ENCODE data around the gene GSTA4. TPM values are rescaled to one million over a fixed set of nuclear protein-coding genes. Genes with fewer than 3 reads are reported as not detected.

GSTA4 gene
- total and polyA plus RNA-seq, 4 donors: 7.9 to 22.7 (median 16.8) TPM

DNA sequence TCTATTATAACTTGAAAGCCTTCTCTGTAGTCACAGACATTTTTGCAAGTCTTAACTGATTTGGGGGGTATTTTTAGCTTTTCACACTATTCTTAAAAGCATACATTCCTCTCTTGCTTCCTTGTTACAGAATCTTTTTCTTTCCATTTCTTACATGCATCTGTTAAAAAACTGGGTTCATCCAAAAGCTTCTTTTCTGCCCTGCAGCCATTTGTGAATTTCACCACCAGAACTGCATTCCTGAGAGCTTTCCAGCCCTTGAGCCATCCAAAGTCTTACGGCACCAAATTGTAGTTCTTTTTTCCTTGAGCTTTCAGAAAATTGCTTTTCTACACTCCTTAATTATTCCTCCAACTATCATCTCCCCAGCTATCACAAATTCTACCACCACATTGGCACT lies 19.7 kb upstream of the GSTA4 start:
- 100% methylated on average over 1 of the region's 1 CpG for WGBS
- H3K4me1 ChIP-seq (ENCODE audit: control insufficient read depth in 4 of 4, insufficient read depth in 4 of 4, low read length in 3 of 4): no peaks in the 10 kb centered on the region
- H3K27me3 ChIP-seq (ENCODE audit: control insufficient read depth in 4 of 4, insufficient read depth in 4 of 4, low read length in 3 of 4): no peaks in the 10 kb centered on the region
- H3K4me3 ChIP-seq (ENCODE audit: low read depth in 1 of 3, low read length in 3 of 3): no peak overlapping the region
- DNase-seq (ENCODE audit: low spot score): no peak
- H3K36me3 ChIP-seq (ENCODE audit: control insufficient read depth in 4 of 4, insufficient read depth in 3 of 4, low read depth in 1 of 4, low read length in 3 of 4): peaks cover 13 to 77% (median 69%) of the 10 kb centered on the region in 4 donors
- no peak overlapping the region for H3K27ac ChIP-seq (ENCODE audit: low read depth in 1 of 2, low read length in 2 of 2)
- TF ChIP-seq MAX (IDR thresholded peaks at IDR 0.05) (no peak), YY1 (IDR thresholded peaks at IDR 0.05) (no peak), RXRA (IDR thresholded peaks at IDR 0.05) (no peak), NR2F2 (IDR thresholded peaks at IDR 0.05) (no peak), REST (IDR thresholded peaks at IDR 0.05) (no peak), HNF4G (IDR thresholded peaks at IDR 0.05) (no peak), EGR1 (IDR thresholded peaks at IDR 0.05; ENCODE audit: low read depth in 2 of 2) (no peak), ATF3 (IDR thresholded peaks at IDR 0.05) (no peak), HNF4A (conservative IDR thresholded peaks at IDR 0.05) (no peak), GABPA (IDR thresholded peaks at IDR 0.05 in 1 of 2, conservative IDR thresholded peaks at IDR 0.05 in 1 of 2) (no peak), JUND (IDR thresholded peaks at IDR 0.05) (no peak), ZBTB33 (IDR thresholded peaks at IDR 0.05) (no peak), SP1 (IDR thresholded peaks at IDR 0.05) (no peak)
- H3K9me3 ChIP-seq (ENCODE audit: control insufficient read depth in 4 of 4, low read length in 3 of 4): no peaks in the 10 kb centered on the region
- H3K9ac ChIP-seq (ENCODE audit: low read depth in 1 of 2, low read length in 2 of 2): no peak overlapping the region

DNA sequence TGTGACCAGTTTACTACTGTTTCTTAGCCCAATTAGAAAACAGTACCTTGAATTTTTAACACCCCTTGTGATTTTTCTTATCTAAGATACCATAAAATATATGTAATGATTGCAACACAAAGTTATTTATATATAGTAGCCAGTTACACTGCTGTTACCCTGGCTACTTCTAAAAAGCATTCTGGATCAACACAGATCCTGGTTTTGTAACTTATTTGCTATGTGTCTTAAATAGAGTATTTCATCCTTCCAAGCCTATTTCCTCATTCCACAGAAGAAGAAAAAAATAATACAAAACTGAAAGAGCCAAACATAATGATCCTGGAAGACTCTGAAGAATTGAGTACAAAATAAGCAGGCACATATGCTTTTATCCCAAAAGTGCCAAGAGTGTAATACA lies 19.0 kb upstream of the GSTA4 start:
- Histone ChIP-seq H3K4me3 (ENCODE audit: low read depth in 1 of 3, low read length in 3 of 3) (no peak overlapping the region), H3K36me3 (ENCODE audit: control insufficient read depth in 4 of 4, insufficient read depth in 3 of 4, low read depth in 1 of 4, low read length in 3 of 4) (peaks cover 13 to 82% (median 73%) of the 10 kb centered on the region in 4 donors), H3K9me3 (ENCODE audit: control insufficient read depth in 4 of 4, low read length in 3 of 4) (no peaks in the 10 kb centered on the region), H3K4me1 (ENCODE audit: control insufficient read depth in 4 of 4, insufficient read depth in 4 of 4, low read length in 3 of 4) (no peaks in the 10 kb centered on the region), H3K27me3 (ENCODE audit: control insufficient read depth in 4 of 4, insufficient read depth in 4 of 4, low read length in 3 of 4) (no peaks in the 10 kb centered on the region), H3K9ac (ENCODE audit: low read depth in 1 of 2, low read length in 2 of 2) (no peak overlapping the region), H3K27ac (ENCODE audit: low read depth in 1 of 2, low read length in 2 of 2) (no peak overlapping the region)
- DNase-seq (ENCODE audit: low spot score): no peak
- TF ChIP-seq NR2F2 (IDR thresholded peaks at IDR 0.05): no peak
- TF ChIP-seq, protein P1, sequence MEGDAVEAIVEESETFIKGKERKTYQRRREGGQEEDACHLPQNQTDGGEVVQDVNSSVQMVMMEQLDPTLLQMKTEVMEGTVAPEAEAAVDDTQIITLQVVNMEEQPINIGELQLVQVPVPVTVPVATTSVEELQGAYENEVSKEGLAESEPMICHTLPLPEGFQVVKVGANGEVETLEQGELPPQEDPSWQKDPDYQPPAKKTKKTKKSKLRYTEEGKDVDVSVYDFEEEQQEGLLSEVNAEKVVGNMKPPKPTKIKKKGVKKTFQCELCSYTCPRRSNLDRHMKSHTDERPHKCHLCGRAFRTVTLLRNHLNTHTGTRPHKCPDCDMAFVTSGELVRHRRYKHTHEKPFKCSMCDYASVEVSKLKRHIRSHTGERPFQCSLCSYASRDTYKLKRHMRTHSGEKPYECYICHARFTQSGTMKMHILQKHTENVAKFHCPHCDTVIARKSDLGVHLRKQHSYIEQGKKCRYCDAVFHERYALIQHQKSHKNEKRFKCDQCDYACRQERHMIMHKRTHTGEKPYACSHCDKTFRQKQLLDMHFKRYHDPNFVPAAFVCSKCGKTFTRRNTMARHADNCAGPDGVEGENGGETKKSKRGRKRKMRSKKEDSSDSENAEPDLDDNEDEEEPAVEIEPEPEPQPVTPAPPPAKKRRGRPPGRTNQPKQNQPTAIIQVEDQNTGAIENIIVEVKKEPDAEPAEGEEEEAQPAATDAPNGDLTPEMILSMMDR (IDR thresholded peaks at IDR 0.05; ENCODE audit: low read depth, low read length, missing input control): no peak
